ENCODE results near the gene SGPP2.

GRCh38 chr2:222452422-222452950, 28.1 kb downstream of the SGPP2 start:
- no peak for TF ChIP-seq POLR2A (IDR thresholded peaks at IDR 0.05)
- TF ChIP-seq, protein P1, sequence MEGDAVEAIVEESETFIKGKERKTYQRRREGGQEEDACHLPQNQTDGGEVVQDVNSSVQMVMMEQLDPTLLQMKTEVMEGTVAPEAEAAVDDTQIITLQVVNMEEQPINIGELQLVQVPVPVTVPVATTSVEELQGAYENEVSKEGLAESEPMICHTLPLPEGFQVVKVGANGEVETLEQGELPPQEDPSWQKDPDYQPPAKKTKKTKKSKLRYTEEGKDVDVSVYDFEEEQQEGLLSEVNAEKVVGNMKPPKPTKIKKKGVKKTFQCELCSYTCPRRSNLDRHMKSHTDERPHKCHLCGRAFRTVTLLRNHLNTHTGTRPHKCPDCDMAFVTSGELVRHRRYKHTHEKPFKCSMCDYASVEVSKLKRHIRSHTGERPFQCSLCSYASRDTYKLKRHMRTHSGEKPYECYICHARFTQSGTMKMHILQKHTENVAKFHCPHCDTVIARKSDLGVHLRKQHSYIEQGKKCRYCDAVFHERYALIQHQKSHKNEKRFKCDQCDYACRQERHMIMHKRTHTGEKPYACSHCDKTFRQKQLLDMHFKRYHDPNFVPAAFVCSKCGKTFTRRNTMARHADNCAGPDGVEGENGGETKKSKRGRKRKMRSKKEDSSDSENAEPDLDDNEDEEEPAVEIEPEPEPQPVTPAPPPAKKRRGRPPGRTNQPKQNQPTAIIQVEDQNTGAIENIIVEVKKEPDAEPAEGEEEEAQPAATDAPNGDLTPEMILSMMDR (IDR thresholded peaks at IDR 0.05): no peak
